Activated naive CD8-positive, alpha-beta T cell (primary cell): ENCODE measurements around the gene TMEM132D.

ENCODE experiments used
- H3K27ac Mint-ChIP-seq: one replicate; pipeline ENCODE4 v1.8.0; 2021; ENCODE audit warnings: mixed read lengths
- H3K27me3 Mint-ChIP-seq: one replicate; pipeline ENCODE4 v1.8.0; 2021; ENCODE audit warnings: mixed read lengths
- H3K36me3 Mint-ChIP-seq: one replicate; pipeline ENCODE4 v1.8.0; 2021; ENCODE audit warnings: mixed read lengths
- H3K4me1 Mint-ChIP-seq: one replicate; pipeline ENCODE4 v1.8.0; 2021; ENCODE audit warnings: low read depth, mixed read lengths
- H3K4me3 Mint-ChIP-seq: one replicate; pipeline ENCODE4 v1.8.0; 2021; ENCODE audit warnings: mild to moderate bottlenecking, mixed read lengths
- H3K9me3 Mint-ChIP-seq: one replicate; pipeline ENCODE4 v1.8.0; 2021; ENCODE audit warnings: low read depth, mixed read lengths

Gene TMEM132D

GRCh38 chr12:129854591-129854990, 49.2 kb downstream of the TMEM132D start:
- no peak overlapping the region for H3K4me3 Mint-ChIP-seq
- no peaks in the 10 kb centered on the region for H3K36me3 Mint-ChIP-seq
- no peak overlapping the region for H3K27ac Mint-ChIP-seq
- H3K27me3 Mint-ChIP-seq: no peaks in the 10 kb centered on the region
- H3K4me1 Mint-ChIP-seq: no peaks in the 10 kb centered on the region
- no peaks in the 10 kb centered on the region for H3K9me3 Mint-ChIP-seq

GRCh38 chr12:129851296-129851695, 52.5 kb downstream of the TMEM132D start:
- Mint-ChIP-seq H3K4me3 (no peak overlapping the region), H3K27ac (no peak overlapping the region), H3K27me3 (no peaks in the 10 kb centered on the region), H3K36me3 (no peaks in the 10 kb centered on the region), H3K4me1 (no peaks in the 10 kb centered on the region), H3K9me3 (no peaks in the 10 kb centered on the region)

- Mint-ChIP-seq H3K36me3 (no peaks in the 10 kb centered on the region), H3K4me3 (no peak overlapping the region), H3K4me1 (no peaks in the 10 kb centered on the region), H3K9me3 (no peaks in the 10 kb centered on the region), H3K27ac (no peak overlapping the region), H3K27me3 (no peaks in the 10 kb centered on the region)
Measured at GRCh38 chr12:129848876-129849275, 54.9 kb downstream of the TMEM132D start.

GRCh38 chr12:129847063-129847462, 56.8 kb downstream of the TMEM132D start:
- Mint-ChIP-seq H3K36me3 (no peaks in the 10 kb centered on the region), H3K4me3 (no peak overlapping the region), H3K27me3 (no peaks in the 10 kb centered on the region), H3K9me3 (no peaks in the 10 kb centered on the region), H3K4me1 (no peaks in the 10 kb centered on the region), H3K27ac (no peak overlapping the region)

- no peak overlapping the region for H3K27ac Mint-ChIP-seq
- H3K9me3 Mint-ChIP-seq: no peaks in the 10 kb centered on the region
- H3K4me3 Mint-ChIP-seq: no peak overlapping the region
- no peaks in the 10 kb centered on the region for H3K36me3 Mint-ChIP-seq
- H3K4me1 Mint-ChIP-seq: no peaks in the 10 kb centered on the region
- H3K27me3 Mint-ChIP-seq: no peaks in the 10 kb centered on the region
Measured at GRCh38 chr12:129844662-129845220, 59.1 kb downstream of the TMEM132D start.

GRCh38 chr12:129841251-129841650, 62.6 kb downstream of the TMEM132D start:
- H3K27ac Mint-ChIP-seq: no peak overlapping the region

GRCh38 chr12:129840145-129840884, 63.5 kb downstream of the TMEM132D start:
- Mint-ChIP-seq H3K36me3 (no peaks in the 10 kb centered on the region), H3K27me3 (no peaks in the 10 kb centered on the region), H3K4me1 (no peaks in the 10 kb centered on the region), H3K27ac (no peak overlapping the region), H3K4me3 (no peak overlapping the region), H3K9me3 (no peaks in the 10 kb centered on the region)

More at GRCh38 chr12:129841251-129841650, 62.6 kb downstream of the TMEM132D start:
- no peaks in the 10 kb centered on the region for H3K4me1 Mint-ChIP-seq
- no peak overlapping the region for H3K4me3 Mint-ChIP-seq
- H3K27me3 Mint-ChIP-seq: no peaks in the 10 kb centered on the region
- H3K9me3 Mint-ChIP-seq: no peaks in the 10 kb centered on the region
- H3K36me3 Mint-ChIP-seq: no peaks in the 10 kb centered on the region

GRCh38 chr12:129839679-129840078, 64.1 kb downstream of the TMEM132D start:
- Mint-ChIP-seq H3K4me1 (no peaks in the 10 kb centered on the region), H3K9me3 (no peaks in the 10 kb centered on the region), H3K36me3 (no peaks in the 10 kb centered on the region), H3K27me3 (no peaks in the 10 kb centered on the region), H3K4me3 (no peak overlapping the region), H3K27ac (no peak overlapping the region)

GRCh38 chr12:129831294-129831693, 72.5 kb downstream of the TMEM132D start:
- H3K27ac Mint-ChIP-seq: no peak overlapping the region
- H3K27me3 Mint-ChIP-seq: peaks cover 3% of the 10 kb centered on the region
- H3K4me1 Mint-ChIP-seq: no peaks in the 10 kb centered on the region
- no peaks in the 10 kb centered on the region for H3K36me3 Mint-ChIP-seq
- no peak overlapping the region for H3K4me3 Mint-ChIP-seq
- no peaks in the 10 kb centered on the region for H3K9me3 Mint-ChIP-seq

- H3K27ac Mint-ChIP-seq: no peak overlapping the region
- no peaks in the 10 kb centered on the region for H3K4me1 Mint-ChIP-seq
- no peak overlapping the region for H3K4me3 Mint-ChIP-seq
- no peaks in the 10 kb centered on the region for H3K36me3 Mint-ChIP-seq
- H3K27me3 Mint-ChIP-seq: peaks cover 3% of the 10 kb centered on the region
- H3K9me3 Mint-ChIP-seq: no peaks in the 10 kb centered on the region
Measured at GRCh38 chr12:129830796-129831195, 73.0 kb downstream of the TMEM132D start.

- H3K36me3 Mint-ChIP-seq: no peaks in the 10 kb centered on the region
- no peak overlapping the region for H3K4me3 Mint-ChIP-seq
- H3K9me3 Mint-ChIP-seq: no peaks in the 10 kb centered on the region
- no peaks in the 10 kb centered on the region for H3K4me1 Mint-ChIP-seq
- H3K27me3 Mint-ChIP-seq: peaks cover 3% of the 10 kb centered on the region
- no peak overlapping the region for H3K27ac Mint-ChIP-seq
Measured at GRCh38 chr12:129827866-129828384, 75.9 kb downstream of the TMEM132D start.

- Mint-ChIP-seq H3K4me1 (no peaks in the 10 kb centered on the region), H3K27me3 (no peaks in the 10 kb centered on the region), H3K36me3 (no peaks in the 10 kb centered on the region), H3K27ac (no peak overlapping the region), H3K9me3 (no peaks in the 10 kb centered on the region), H3K4me3 (no peak overlapping the region)
Measured at GRCh38 chr12:129827102-129827865, 76.5 kb downstream of the TMEM132D start.

GRCh38 chr12:129826273-129826672, 77.6 kb downstream of the TMEM132D start:
- H3K4me3 Mint-ChIP-seq: no peak overlapping the region
- no peak overlapping the region for H3K27ac Mint-ChIP-seq
- H3K9me3 Mint-ChIP-seq: no peaks in the 10 kb centered on the region
- H3K36me3 Mint-ChIP-seq: no peaks in the 10 kb centered on the region
- H3K4me1 Mint-ChIP-seq: no peaks in the 10 kb centered on the region
- H3K27me3 Mint-ChIP-seq: no peaks in the 10 kb centered on the region

GRCh38 chr12:129825316-129825715, 78.5 kb downstream of the TMEM132D start:
- Mint-ChIP-seq H3K9me3 (no peaks in the 10 kb centered on the region), H3K4me1 (no peaks in the 10 kb centered on the region), H3K27me3 (no peaks in the 10 kb centered on the region), H3K36me3 (no peaks in the 10 kb centered on the region), H3K4me3 (no peak overlapping the region), H3K27ac (no peak overlapping the region)

- Mint-ChIP-seq H3K27ac (no peak overlapping the region), H3K9me3 (no peaks in the 10 kb centered on the region), H3K4me1 (no peaks in the 10 kb centered on the region), H3K36me3 (no peaks in the 10 kb centered on the region), H3K27me3 (no peaks in the 10 kb centered on the region), H3K4me3 (no peak overlapping the region)
Measured at GRCh38 chr12:129821964-129822363, 81.9 kb downstream of the TMEM132D start.
